Measurements from ENCODE around the gene CLCN7. TPM values are rescaled to one million over a fixed set of nuclear protein-coding genes. Genes with fewer than 3 reads are reported as not detected.

CLCN7 gene
- total and polyA plus RNA-seq, 9 of the 15 experiments (the other 6 are each of a cell fraction or from before 2014, with no cell fraction given): 0.06 to 126 (median 18.7) TPM

DNA sequence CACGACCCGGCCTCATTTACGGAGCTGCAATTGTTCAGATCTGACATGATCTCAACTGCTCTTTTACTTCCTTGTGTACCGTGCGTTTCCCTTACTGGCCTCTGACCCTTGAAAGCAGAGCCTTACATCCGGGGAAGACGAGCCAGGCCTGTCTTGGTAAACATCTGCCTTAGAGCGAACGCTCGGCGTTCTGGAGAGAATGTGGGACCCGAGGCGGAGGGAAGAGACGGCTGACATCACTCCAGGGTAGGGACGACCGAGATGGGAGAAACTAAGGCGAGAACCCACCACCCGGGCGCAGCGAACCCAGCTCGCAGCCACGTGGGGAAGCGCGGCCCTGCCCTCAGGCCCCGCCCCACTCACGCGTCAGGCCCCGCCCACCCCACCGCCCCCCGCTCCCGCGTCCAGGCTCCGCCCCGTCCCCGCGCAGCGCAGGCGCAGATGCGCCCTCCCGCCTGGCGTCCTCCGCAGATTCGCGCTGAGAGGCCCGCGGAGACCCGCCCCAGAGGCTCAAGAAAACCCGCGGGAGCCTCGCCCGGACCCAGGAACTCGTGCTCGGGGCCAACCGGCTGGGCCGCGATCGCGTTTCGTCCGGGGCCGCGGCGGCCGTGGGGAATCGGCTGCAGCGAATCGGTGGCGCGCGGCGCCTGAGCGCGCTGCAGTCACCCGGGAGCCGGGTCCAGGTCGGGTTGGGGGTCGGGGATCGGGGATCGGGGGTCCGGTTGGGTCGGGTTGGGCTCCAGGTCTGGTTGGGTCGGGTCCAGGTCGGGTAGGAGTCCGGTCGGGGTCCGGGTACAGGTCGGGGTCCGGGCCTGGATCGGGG is 18.3 kb upstream of the CLCN7 start, which contains the start of gene TELO2 (continued):
- TF ChIP-seq, protein P1, sequence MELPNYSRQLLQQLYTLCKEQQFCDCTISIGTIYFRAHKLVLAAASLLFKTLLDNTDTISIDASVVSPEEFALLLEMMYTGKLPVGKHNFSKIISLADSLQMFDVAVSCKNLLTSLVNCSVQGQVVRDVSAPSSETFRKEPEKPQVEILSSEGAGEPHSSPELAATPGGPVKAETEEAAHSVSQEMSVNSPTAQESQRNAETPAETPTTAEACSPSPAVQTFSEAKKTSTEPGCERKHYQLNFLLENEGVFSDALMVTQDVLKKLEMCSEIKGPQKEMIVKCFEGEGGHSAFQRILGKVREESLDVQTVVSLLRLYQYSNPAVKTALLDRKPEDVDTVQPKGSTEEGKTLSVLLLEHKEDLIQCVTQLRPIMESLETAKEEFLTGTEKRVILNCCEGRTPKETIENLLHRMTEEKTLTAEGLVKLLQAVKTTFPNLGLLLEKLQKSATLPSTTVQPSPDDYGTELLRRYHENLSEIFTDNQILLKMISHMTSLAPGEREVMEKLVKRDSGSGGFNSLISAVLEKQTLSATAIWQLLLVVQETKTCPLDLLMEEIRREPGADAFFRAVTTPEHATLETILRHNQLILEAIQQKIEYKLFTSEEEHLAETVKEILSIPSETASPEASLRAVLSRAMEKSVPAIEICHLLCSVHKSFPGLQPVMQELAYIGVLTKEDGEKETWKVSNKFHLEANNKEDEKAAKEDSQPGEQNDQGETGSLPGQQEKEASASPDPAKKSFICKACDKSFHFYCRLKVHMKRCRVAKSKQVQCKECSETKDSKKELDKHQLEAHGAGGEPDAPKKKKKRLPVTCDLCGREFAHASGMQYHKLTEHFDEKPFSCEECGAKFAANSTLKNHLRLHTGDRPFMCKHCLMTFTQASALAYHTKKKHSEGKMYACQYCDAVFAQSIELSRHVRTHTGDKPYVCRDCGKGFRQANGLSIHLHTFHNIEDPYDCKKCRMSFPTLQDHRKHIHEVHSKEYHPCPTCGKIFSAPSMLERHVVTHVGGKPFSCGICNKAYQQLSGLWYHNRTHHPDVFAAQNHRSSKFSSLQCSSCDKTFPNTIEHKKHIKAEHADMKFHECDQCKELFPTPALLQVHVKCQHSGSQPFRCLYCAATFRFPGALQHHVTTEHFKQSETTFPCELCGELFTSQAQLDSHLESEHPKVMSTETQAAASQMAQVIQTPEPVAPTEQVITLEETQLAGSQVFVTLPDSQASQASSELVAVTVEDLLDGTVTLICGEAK (IDR thresholded peaks at IDR 0.05): no peak
- TF ChIP-seq, protein P1 (CRISPR knock-in tag; IDR thresholded peaks at IDR 0.05): no peak
- TF ChIP-seq ZNF24 (IDR thresholded peaks at IDR 0.05) (no peak), MECOM (CRISPR knock-in tag; IDR thresholded peaks at IDR 0.05) (no peak), HCFC1 (IDR thresholded peaks at IDR 0.05; ENCODE audit: low read depth, low read length) (peak; percentile 45), ZBED1 (IDR thresholded peaks at IDR 0.05) (no peak), HDAC2 (IDR thresholded peaks at IDR 0.05) (peak; percentile 83; the same call in 1 of the 2 replicates), PHF21A (IDR thresholded peaks at IDR 0.05; ENCODE audit: borderline replicate concordance, low read depth) (no peak), ZNF311 (CRISPR knock-in tag; IDR thresholded peaks at IDR 0.05) (0 out of 2 replicates have a peak, but pooled peaks have one; percentile 26), BRD4 (IDR thresholded peaks at IDR 0.05) (no peak), CREBBP (IDR thresholded peaks at IDR 0.05; ENCODE audit: low read depth, low read length) (no peak), U2AF2 (optimal IDR thresholded peaks at IDR 0.05; ENCODE audit: low read depth, low read length) (no peak)
- TF ChIP-seq, protein P2, sequence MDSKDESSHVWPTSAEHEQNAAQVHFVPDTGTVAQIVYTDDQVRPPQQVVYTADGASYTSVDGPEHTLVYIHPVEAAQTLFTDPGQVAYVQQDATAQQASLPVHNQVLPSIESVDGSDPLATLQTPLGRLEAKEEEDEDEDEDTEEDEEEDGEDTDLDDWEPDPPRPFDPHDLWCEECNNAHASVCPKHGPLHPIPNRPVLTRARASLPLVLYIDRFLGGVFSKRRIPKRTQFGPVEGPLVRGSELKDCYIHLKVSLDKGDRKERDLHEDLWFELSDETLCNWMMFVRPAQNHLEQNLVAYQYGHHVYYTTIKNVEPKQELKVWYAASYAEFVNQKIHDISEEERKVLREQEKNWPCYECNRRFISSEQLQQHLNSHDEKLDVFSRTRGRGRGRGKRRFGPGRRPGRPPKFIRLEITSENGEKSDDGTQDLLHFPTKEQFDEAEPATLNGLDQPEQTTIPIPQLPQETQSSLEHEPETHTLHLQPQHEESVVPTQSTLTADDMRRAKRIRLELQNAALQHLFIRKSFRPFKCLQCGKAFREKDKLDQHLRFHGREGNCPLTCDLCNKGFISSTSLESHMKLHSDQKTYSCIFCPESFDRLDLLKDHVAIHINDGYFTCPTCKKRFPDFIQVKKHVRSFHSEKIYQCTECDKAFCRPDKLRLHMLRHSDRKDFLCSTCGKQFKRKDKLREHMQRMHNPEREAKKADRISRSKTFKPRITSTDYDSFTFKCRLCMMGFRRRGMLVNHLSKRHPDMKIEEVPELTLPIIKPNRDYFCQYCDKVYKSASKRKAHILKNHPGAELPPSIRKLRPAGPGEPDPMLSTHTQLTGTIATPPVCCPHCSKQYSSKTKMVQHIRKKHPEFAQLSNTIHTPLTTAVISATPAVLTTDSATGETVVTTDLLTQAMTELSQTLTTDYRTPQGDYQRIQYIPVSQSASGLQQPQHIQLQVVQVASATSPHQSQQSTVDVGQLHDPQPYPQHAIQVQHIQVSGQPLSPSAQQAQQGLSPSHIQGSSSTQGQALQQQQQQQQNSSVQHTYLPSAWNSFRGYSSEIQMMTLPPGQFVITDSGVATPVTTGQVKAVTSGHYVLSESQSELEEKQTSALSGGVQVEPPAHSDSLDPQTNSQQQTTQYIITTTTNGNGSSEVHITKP (IDR thresholded peaks at IDR 0.05; ENCODE audit: partially characterized antibody): peak; percentile 9
- TF ChIP-seq, protein P3, sequence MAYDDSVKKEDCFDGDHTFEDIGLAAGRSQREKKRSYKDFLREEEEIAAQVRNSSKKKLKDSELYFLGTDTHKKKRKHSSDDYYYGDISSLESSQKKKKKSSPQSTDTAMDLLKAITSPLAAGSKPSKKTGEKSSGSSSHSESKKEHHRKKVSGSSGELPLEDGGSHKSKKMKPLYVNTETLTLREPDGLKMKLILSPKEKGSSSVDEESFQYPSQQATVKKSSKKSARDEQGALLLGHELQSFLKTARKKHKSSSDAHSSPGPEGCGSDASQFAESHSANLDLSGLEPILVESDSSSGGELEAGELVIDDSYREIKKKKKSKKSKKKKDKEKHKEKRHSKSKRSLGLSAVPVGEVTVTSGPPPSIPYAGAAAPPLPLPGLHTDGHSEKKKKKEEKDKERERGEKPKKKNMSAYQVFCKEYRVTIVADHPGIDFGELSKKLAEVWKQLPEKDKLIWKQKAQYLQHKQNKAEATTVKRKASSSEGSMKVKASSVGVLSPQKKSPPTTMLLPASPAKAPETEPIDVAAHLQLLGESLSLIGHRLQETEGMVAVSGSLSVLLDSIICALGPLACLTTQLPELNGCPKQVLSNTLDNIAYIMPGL (CRISPR knock-in tag; IDR thresholded peaks at IDR 0.05): no peak

Data from K562 (cell line).